COLO829 (cell line): ENCODE data around the gene SPTSSA.
"Not testable (repeated sequence)": the region's sequence is repeated elsewhere in the genome, so short reads cannot be mapped to it uniquely, and the experiment has no call there.

Source experiments
- DNase-seq: peaks from one replicate; pipeline ENCODE4 v3.0.0; 2012; ENCODE audit warnings: low spot score

SPTSSA gene

GRCh38 chr14:34470319-34470718 is 8.3 kb upstream of the SPTSSA start:
- DNase-seq = no peak

GRCh38 chr14:34466691-34467090 is 4.7 kb upstream of the SPTSSA start:
- no peak for DNase-seq

GRCh38 chr14:34465069-34465859 is 3.2 kb upstream of the SPTSSA start:
- peak; percentile 76 for DNase-seq

- no peak for DNase-seq
These were observed 1.5 kb upstream of the SPTSSA start for GRCh38 chr14:34463598-34463961.

- no peak for DNase-seq
These were observed 507 bp downstream of the SPTSSA start for GRCh38 chr14:34461334-34462131.

GRCh38 chr14:34460841-34461240 is 1.2 kb downstream of the SPTSSA start:
- no peak for DNase-seq

GRCh38 chr14:34460295-34460694 is 1.7 kb downstream of the SPTSSA start:
- DNase-seq = no peak

GRCh38 chr14:34457186-34457585 is 4.9 kb downstream of the SPTSSA start:
- DNase-seq = no peak

GRCh38 chr14:34453226-34453625 is 8.8 kb downstream of the SPTSSA start:
- DNase-seq = no peak

GRCh38 chr14:34452258-34452822 is 9.7 kb downstream of the SPTSSA start:
- no peak for DNase-seq

GRCh38 chr14:34450958-34451357 is 11.1 kb downstream of the SPTSSA start:
- no peak for DNase-seq

GRCh38 chr14:34450542-34450915 is 11.5 kb downstream of the SPTSSA start:
- no peak for DNase-seq

- no peak for DNase-seq
These were observed 12.1 kb downstream of the SPTSSA start for GRCh38 chr14:34449819-34450541.

GRCh38 chr14:34439090-34439489 is 22.9 kb downstream of the SPTSSA start:
- DNase-seq = no peak

GRCh38 chr14:34438438-34438837 is 23.6 kb downstream of the SPTSSA start:
- no peak for DNase-seq

- no peak for DNase-seq
These were observed 24.3 kb downstream of the SPTSSA start for GRCh38 chr14:34437729-34438080.

- DNase-seq = no peak
These were observed 24.9 kb downstream of the SPTSSA start for GRCh38 chr14:34436960-34437728.

GRCh38 chr14:34436118-34436905 is 25.7 kb downstream of the SPTSSA start:
- no peak for DNase-seq

- DNase-seq = no peak
These were observed 28.1 kb downstream of the SPTSSA start for GRCh38 chr14:34433957-34434356.

GRCh38 chr14:34428102-34428466 is 34.0 kb downstream of the SPTSSA start:
- DNase-seq = not testable (repeated sequence)
